GM12872 (cell line): ENCODE data around the gene RPRD1A.

Source experiments
- CTCF ChIP-seq: IDR thresholded peaks from 3 replicates; pipeline ENCODE4 v1.5.1; 2011; ENCODE audit warnings: low read depth, mild to moderate bottlenecking, low read length, moderate library complexity; ENCODE audit not compliant: insufficient read depth

RPRD1A gene

GRCh38 chr18:36046898-36047297 is 20.5 kb downstream of the RPRD1A start:
- no peak for TF ChIP-seq CTCF

GRCh38 chr18:36045241-36045991 is 21.9 kb downstream of the RPRD1A start:
- TF ChIP-seq CTCF = no peak

- no peak for TF ChIP-seq CTCF
Observed at GRCh38 chr18:36043153-36043552, 24.2 kb downstream of the RPRD1A start.

- no peak for TF ChIP-seq CTCF
Observed at GRCh38 chr18:36041146-36041545, 26.2 kb downstream of the RPRD1A start.

- TF ChIP-seq CTCF = no peak
Observed at GRCh38 chr18:36038102-36038663, 29.2 kb downstream of the RPRD1A start.

- TF ChIP-seq CTCF = no peak
Observed at GRCh38 chr18:36035253-36035652, 32.1 kb downstream of the RPRD1A start.

- no peak for TF ChIP-seq CTCF
Observed at GRCh38 chr18:36034299-36034895, 33.0 kb downstream of the RPRD1A start.
